ENCODE results near the gene ATP8B4. TPM values are rescaled to one million over a fixed set of nuclear protein-coding genes. Genes with fewer than 3 reads are reported as not detected.

The ATP8B4 gene
- total and polyA plus RNA-seq, 2 of the 8 experiments (the other 6 are each of a cell fraction or from before 2014, with no cell fraction given), result 0.17 to 0.24 TPM

DNA sequence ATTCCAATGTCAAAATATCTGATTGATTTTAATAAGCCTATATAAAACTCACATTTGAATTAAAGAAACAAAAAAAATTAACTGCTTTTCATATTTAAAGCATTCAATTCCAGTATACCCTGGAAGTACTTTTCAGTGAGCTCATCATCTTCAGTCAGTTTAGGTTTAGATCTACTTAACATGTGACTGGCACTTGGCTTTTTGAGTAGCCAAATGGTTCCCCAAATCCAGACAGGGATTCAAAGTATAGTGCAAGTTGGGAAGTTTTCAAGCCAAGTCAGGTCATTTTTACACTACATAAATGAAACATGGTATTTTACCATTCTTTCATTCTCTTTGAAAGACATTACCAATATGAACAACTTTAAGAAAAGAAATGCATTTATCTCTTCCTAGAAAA, 57.5 kb downstream of the ATP8B4 start (continued):
- TF ChIP-seq ZNF274 (IDR thresholded peaks at IDR 0.05; ENCODE audit: borderline replicate concordance, extremely low read depth, low read length) (no peak), POU5F1 (IDR thresholded peaks at IDR 0.05; ENCODE audit: low read depth, low read length) (no peak), TEAD4 (IDR thresholded peaks at IDR 0.05; ENCODE audit: low read depth, low read length) (no peak), RBBP5 (IDR thresholded peaks at IDR 0.05; ENCODE audit: borderline replicate concordance, low read depth, low read length) (no peak), JUN (IDR thresholded peaks at IDR 0.05; ENCODE audit: low read depth, low read length) (no peak)
- TF ChIP-seq, protein P1, sequence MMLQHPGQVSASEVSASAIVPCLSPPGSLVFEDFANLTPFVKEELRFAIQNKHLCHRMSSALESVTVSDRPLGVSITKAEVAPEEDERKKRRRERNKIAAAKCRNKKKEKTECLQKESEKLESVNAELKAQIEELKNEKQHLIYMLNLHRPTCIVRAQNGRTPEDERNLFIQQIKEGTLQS (IDR thresholded peaks at IDR 0.05; ENCODE audit: insufficient read depth, low read depth, low read length), result no peak
